Mucosa of gallbladder (tissue), 1 donor: ENCODE measurements around the gene ZNF420. TPM values are rescaled to one million over a fixed set of nuclear protein-coding genes. Genes with fewer than 3 reads are reported as not detected.

Source experiments
- DNase-seq: peaks from one replicate; pipeline ENCODE4 v3.0.0-alpha.2; 2020; ENCODE audit warnings: low spot score
- total RNA-seq: library from RNA; stranded (reverse); gene quantifications from one replicate; pipeline ENCODE4 v1.2.1, GENCODE V29; 2021
- donor health status: DM: no; HTN: no; CAD: no.

ZNF420 gene
- total RNA-seq, 1 donor from 2014 or later: 13.8 TPM

- DNase-seq: no peak
Observed at GRCh38 chr19:37148214-37148613, 70.0 kb downstream of the ZNF420 start.

GRCh38 chr19:37160153-37160552 is 81.9 kb downstream of the ZNF420 start:
- DNase-seq: no peak

GRCh38 chr19:37165635-37166034 is 87.4 kb downstream of the ZNF420 start:
- no peak for DNase-seq

- DNase-seq: peak; percentile 96
Observed at GRCh38 chr19:37172368-37173366, 94.4 kb downstream of the ZNF420 start, which contains the start of gene ZNF585A. TSS of gene ZNF585A (minus strand) at chr19:37172695. CDS start at chr19:37169910, 2,785 bp downstream.

Other genes starting within 250 kb of the ZNF420 start
- 8.7 TPM for gene ZNF790, start 240.0 kb upstream of the ZNF420 start, total RNA-seq
- 8.2 TPM for gene ZNF345, start 227.6 kb upstream of the ZNF420 start, total RNA-seq
- gene ZNF829, start 162.1 kb upstream of the ZNF420 start, total RNA-seq: 4.4 TPM
- 10.3 TPM for gene ZNF568, start 162.1 kb upstream of the ZNF420 start, total RNA-seq
- 10.0 TPM for gene ZNF585A, start 94.3 kb downstream of the ZNF420 start, total RNA-seq
- 23.8 TPM for gene ZNF585B, start 132.1 kb downstream of the ZNF420 start, total RNA-seq
- gene ZNF383, start 139.8 kb downstream of the ZNF420 start, total RNA-seq: 10.4 TPM